Upper lobe of right lung (tissue), 1 donor: Measurements from ENCODE around the gene KRTAP1-3. TPM values are rescaled to one million over a fixed set of nuclear protein-coding genes. Genes with fewer than 3 reads are reported as not detected.
"Not testable (repeated sequence)": the region's sequence is repeated elsewhere in the genome, so short reads cannot be mapped to it uniquely, and the experiment has no call there.

Experiments used
- ATAC-seq: fragments of 200-7000 bp; cut with Tn5 transposase; one replicate; pipeline ENCODE4 v1.9.1; 2020; ENCODE audit warnings: mild to moderate bottlenecking, moderate library complexity
- DNase-seq: peaks from one replicate; pipeline ENCODE4 v3.0.0-alpha.2; 2020
- H3K27ac ChIP-seq: fragments of 200-600 bp; one replicate; pipeline ENCODE4 v1.8.0; 2022
- H3K27me3 ChIP-seq: fragments of 200-600 bp; one replicate; pipeline ENCODE4 v1.8.0; 2022; ENCODE audit warnings: mild to moderate bottlenecking
- H3K36me3 ChIP-seq: fragments of 200-600 bp; one replicate; pipeline ENCODE4 v1.8.0; 2022
- H3K4me1 ChIP-seq: fragments of 200-600 bp; one replicate; pipeline ENCODE4 v1.8.0; 2022
- H3K4me3 ChIP-seq: fragments of 200-600 bp; one replicate; pipeline ENCODE4 v1.8.0; 2022; ENCODE audit warnings: mild to moderate bottlenecking
- H3K9me3 ChIP-seq: fragments of 200-600 bp; one replicate; pipeline ENCODE4 v1.8.0; 2022
- intact Hi-C: fragments of 100-400 bp; cut with DNase I; formaldehyde crosslinking; loops from one replicate; pipeline ENCODE4 v1.11.0; 2022
- total RNA-seq: library from RNA; stranded (reverse); fragmentation: NEBNext Ultra II Directional; extraction: Animal tissue kit (Norgen Biotek cat#: 25700); gene quantifications from one replicate; pipeline ENCODE4 v1.2.1, GENCODE V29; 2021
- TF ChIP-seq, protein P1 (sequence below): fragments of 200-600 bp; IDR thresholded peaks from one replicate; pipeline ENCODE4 v1.8.0; 2022; ENCODE audit warnings: antibody characterized with exemption
- donor health status: DM: no; HTN: yes; CAD: no; lungs with severe emphysema.

The KRTAP1-3 gene
- total RNA-seq, 1 donor from 2014 or later, result not detected

DNA sequence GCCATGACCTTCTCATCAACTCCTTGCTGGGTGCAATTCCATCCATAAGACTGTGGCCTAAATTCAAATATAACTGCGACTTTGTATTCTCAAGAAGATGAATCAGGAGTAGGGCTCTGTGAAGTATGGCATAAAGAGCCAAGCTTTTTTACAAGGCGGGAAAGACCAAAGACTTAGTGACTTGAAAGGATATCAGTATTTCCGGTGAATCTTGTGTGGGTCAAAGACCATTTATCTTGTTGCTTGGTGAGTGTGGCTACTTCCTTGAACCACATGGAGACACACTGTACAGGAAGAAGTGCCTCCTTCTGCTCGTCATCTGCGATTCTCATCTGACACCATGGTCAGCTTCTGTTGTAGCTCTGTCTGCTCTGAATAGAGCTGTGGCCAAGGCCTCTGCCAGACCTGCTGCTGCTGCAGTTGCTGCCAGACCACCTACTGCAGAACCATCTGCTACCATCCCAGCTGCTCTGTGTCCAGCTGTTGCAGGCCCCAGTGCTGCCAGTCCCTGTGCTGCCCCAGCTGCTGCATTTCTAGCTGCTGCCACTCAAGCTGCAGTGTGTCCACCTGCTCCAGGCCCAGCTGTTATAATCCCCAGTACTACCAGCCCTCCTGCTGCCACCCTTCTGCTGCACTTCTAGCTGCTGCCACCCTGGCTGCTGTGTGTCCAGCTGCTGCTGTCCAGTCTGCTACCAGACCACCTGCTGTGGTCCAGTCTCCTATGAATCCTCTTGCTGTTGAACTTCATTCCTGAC is 37.1 kb upstream of the KRTAP1-3 start:
- TF ChIP-seq, protein P1, sequence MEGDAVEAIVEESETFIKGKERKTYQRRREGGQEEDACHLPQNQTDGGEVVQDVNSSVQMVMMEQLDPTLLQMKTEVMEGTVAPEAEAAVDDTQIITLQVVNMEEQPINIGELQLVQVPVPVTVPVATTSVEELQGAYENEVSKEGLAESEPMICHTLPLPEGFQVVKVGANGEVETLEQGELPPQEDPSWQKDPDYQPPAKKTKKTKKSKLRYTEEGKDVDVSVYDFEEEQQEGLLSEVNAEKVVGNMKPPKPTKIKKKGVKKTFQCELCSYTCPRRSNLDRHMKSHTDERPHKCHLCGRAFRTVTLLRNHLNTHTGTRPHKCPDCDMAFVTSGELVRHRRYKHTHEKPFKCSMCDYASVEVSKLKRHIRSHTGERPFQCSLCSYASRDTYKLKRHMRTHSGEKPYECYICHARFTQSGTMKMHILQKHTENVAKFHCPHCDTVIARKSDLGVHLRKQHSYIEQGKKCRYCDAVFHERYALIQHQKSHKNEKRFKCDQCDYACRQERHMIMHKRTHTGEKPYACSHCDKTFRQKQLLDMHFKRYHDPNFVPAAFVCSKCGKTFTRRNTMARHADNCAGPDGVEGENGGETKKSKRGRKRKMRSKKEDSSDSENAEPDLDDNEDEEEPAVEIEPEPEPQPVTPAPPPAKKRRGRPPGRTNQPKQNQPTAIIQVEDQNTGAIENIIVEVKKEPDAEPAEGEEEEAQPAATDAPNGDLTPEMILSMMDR, result no peak
- H3K27ac ChIP-seq, result no peak overlapping the region
- H3K4me3 ChIP-seq, result no peak overlapping the region
- ATAC-seq (no peak), DNase-seq (no peak)
- H3K27me3 ChIP-seq, result no peaks in the 10 kb centered on the region
- intact Hi-C loops, result no loop called here
- H3K36me3 ChIP-seq, result no peaks in the 10 kb centered on the region
- no peaks in the 10 kb centered on the region for H3K9me3 ChIP-seq
- H3K4me1 ChIP-seq, result no peaks in the 10 kb centered on the region

DNA sequence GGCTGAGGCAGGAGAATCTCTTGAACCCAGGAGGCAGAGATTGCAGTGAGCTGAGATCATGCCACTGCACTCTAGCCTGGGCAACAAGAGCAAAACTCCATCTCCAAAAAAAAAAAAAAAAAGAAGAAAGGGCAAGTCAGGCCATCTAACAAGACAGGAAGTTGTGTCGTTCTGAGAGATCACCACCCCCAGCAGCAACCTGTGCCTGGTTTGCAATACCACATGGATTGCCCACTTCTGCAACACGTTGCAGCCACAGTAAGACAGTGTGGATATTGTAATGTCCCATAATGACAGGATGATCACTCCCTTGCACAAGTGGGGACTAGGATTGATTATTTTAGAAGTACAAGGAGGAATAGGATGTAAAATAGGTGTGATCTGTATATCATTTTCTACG is 34.4 kb upstream of the KRTAP1-3 start:
- no peak for DNase-seq
- Histone ChIP-seq H3K9me3 (no peaks in the 10 kb centered on the region), H3K36me3 (no peaks in the 10 kb centered on the region), H3K27me3 (no peaks in the 10 kb centered on the region), H3K4me1 (no peaks in the 10 kb centered on the region), H3K4me3 (no peak overlapping the region), H3K27ac (no peak overlapping the region)
- TF ChIP-seq, protein P1, result no peak
- intact Hi-C loops, result no loop called here
- no peak for ATAC-seq

DNA sequence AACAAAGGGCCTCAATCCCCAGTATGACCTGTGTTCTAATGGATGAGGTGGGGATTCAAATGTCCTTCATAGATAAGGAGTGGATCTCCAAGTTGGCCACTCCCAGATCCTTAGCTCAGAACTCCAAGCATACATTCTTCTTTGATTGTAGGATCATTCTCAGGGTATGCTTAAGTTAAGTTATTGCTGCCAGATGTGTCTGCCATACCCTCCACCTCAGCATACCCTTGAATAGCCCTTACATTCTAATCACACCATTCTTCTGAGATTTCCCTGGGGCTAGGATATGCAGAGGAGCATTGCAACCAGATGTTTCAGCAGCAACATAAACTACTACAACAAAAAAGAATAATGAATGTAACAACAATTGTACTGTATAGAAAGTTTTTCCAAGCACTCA is 32.6 kb upstream of the KRTAP1-3 start:
- no peak overlapping the region for H3K27ac ChIP-seq
- TF ChIP-seq, protein P1, result no peak
- no peaks in the 10 kb centered on the region for H3K9me3 ChIP-seq
- no peak overlapping the region for H3K4me3 ChIP-seq
- ATAC-seq (no peak), DNase-seq (no peak)
- H3K36me3 ChIP-seq, result no peaks in the 10 kb centered on the region
- intact Hi-C loops, result no loop called here
- peaks cover 6% of the 10 kb centered on the region for H3K27me3 ChIP-seq
- no peaks in the 10 kb centered on the region for H3K4me1 ChIP-seq

DNA sequence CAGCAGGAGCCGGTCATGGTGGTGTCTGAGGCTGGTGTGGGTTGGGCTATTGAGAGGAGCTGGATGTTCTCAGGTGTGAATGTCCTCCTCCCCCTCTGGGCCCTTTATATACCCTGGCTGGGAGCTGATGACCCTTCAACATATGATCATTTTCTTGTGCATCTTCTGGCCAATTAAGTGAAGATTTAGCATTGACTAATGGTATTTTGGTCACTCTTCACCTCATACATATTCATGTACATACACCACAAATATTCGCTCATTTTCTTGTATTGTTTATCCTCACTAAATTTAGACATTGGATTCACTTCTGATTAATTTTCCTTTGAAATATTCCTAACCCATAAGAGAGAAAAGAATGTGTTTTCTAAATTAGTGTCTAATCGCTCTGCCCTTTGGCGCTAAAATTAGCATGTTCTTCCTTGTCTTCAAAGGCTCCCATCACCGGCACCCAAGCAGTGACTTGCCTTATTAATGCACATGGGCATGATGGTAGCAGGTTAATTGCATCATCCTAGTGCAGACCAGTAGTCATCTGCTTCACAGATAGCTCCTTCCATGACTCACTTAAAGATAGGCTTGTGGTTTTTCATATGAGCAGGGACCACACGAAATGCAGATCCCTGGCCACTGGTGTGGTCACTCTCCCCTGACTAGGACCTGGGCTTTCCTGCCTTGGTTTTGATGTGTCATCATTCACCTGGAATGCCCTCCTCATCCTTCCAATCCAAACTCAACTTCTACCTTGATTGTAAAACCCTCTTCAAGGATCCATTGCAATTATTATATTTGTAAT is 31.4 kb upstream of the KRTAP1-3 start, which contains the start of gene KRTAP2-4:
Gene KRTAP2-4, minus strand, starts transcription at position 51 of the 796 bp plus-strand sequence. Its CDS starts 34 bp downstream, at position 17.
- H3K27ac ChIP-seq, result no peak within 1 kb of the TSS
- TF ChIP-seq, protein P1, result no peak
- no peak within 1 kb of the TSS for H3K4me3 ChIP-seq
- no peaks in the 10 kb centered on the region for H3K4me1 ChIP-seq
- H3K27me3 ChIP-seq, result peaks cover 12% of the 10 kb centered on the region
- intact Hi-C loops, result no loop called here
- ATAC-seq, result no peak
- no peaks in the 10 kb centered on the region for H3K9me3 ChIP-seq
- no peak for DNase-seq
- H3K36me3 ChIP-seq, result no peaks in the 10 kb centered on the region

DNA sequence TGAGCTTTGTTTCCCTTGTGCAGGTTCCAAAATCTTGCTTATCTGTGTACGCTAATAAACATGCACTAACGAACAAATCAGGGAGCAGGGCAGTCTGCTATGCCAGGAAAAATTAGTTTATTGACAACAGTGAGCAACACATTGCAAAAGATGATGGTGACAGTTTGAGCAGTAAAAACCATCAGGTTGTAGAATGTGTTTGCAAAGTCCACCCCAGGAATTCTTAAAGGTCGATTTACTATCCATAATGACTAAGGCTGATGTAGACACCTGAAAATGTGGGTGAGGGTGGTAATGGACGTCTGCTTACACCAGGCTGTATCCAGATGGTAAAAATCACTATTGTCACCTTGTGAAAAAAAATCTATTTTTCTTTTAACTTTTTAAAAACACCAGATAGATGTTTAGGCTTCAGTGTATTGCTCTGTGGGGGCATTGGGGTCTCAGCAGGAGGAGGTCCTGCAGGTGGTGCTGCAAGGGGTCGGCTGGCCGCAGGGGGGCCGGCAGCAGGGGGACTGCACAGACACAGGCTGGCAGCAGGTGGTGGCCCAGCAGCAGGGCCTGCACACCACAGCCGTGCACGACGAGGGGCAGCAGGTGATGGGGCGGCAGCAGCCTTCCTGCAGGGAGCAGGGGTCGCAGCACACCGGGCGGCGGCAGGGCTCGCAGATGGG is 30.5 kb upstream of the KRTAP1-3 start:
- H3K36me3 ChIP-seq, H3K4me1 ChIP-seq, intact Hi-C loops, ATAC-seq, H3K27ac ChIP-seq, DNase-seq, H3K9me3 ChIP-seq, H3K4me3 ChIP-seq: not testable (repeated sequence)
- H3K27me3 ChIP-seq, result peaks cover 12% of the 10 kb centered on the region

DNA sequence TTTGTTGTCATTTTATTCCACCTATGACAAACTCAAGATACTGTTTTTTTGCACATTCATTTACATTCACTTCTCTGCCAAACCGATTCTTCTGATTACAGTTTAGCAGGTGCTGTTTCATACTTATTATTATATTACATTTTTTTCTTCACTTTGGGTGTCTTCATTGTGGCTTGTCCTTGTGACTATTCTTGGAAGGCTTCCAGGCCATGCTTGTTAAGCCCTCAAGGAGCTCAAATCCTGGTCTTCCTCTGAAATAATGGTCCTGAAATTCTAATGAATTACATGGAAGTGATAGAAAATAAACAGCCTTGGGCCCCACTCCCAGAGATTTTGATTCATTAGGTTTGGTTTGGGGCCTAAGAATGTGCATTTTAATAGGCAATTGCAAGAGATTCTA is 29.6 kb upstream of the KRTAP1-3 start:
- Histone ChIP-seq H3K9me3 (no peaks in the 10 kb centered on the region), H3K27me3 (peaks cover 12% of the 10 kb centered on the region), H3K27ac (no peak overlapping the region), H3K36me3 (no peaks in the 10 kb centered on the region), H3K4me3 (no peak overlapping the region), H3K4me1 (no peaks in the 10 kb centered on the region)
- intact Hi-C loops, result no loop called here
- TF ChIP-seq, protein P1, result no peak
- DNase-seq (no peak), ATAC-seq (no peak)
